ENCODE results near the gene ZBP1.

ZBP1 gene

DNA sequence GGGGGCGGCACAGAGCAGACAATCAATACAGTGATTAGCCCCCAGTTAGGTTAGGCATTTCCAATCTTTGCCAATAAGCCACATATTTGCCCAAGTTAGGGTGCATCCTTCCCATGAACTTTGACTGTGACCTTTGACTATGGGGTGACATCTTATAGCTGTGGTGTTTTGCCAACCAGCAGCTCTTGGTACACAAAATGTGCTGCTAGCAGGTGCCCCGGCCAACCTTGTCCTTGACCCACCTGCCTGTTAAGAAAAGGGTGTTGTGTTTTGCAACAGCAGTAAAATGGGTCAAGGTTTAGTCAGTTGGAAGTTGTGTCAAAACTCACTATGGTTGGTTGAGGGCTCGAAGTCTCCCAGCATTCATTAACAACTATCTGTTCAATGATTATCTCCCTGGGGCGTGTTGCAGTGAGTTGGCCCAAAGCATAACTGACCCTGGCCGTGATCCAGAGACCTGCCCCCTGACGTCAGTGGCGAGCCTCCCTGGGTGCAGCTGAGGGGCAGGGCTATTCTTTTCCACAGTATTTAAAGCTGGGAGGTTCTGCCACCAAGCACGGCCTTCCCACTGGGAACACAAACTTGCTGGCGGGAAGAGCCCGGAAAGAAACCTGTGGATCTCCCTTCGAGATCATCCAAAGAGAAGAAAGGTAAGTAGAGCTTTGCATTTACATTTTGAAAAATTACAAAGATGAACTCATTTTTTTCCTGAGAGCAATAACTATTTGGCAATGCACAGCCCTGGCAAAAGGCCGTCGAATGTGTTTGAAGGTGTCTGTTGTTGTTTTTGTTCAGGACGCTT, 59.5 kb downstream of the ZBP1 start, which contains the start of gene PCK1:
TSS of gene PCK1 (plus strand) at position 557 of the 802 bp plus-strand sequence. CDS start 302 bp downstream, outside the sequence.
- 90% methylated on average over 13 of the region's 14 CpGs for WGBS (ENCODE audit: insufficient coverage)
- ChIA-PET POLR2A (no interaction called here), CTCF (interaction anchor here (2.2 kb wide), 1 partner anchor 12 kb away, joined by 6 read pairs; no protein-coding TSS in a partner anchor)
- Histone ChIP-seq H3K9me3 (ENCODE audit: control extremely low read depth in 1 of 5, control insufficient read depth in 4 of 5, insufficient read depth in 2 of 5, low read depth in 1 of 5, low read length in 4 of 5) (peaks cover 0 to 2% (median 0%) of the 10 kb centered on the region in 5 experiments), H3K4me1 (ENCODE audit: control extremely low read depth in 1 of 4, control insufficient read depth in 4 of 4, insufficient read depth in 4 of 4, low read length in 3 of 4) (no peaks in the 10 kb centered on the region), H3K4me3 (ENCODE audit: control insufficient read depth in 1 of 7, extremely low read depth in 1 of 7, insufficient read depth in 4 of 7, low read depth in 2 of 7, low read length in 6 of 7) (no peak within 1 kb of the TSS), H3K27ac (ENCODE audit: insufficient read depth in 1 of 2, low read depth in 1 of 2, low read length in 2 of 2, poor library complexity in 1 of 2, severe bottlenecking in 2 of 2) (no peak within 1 kb of the TSS), H3K36me3 (ENCODE audit: control insufficient read depth in 4 of 4, insufficient read depth in 4 of 4, low read length in 3 of 4) (no peaks in the 10 kb centered on the region), H3K27me3 (replicated peaks in 2 of 5; ENCODE audit: control insufficient read depth in 4 of 5, insufficient read depth in 5 of 5, low read length in 4 of 5) (peaks cover 0 to 50% (median 7%) of the 10 kb centered on the region in 5 experiments)
- no peak for DNase-seq

GRCh38 chr20:57559658-57560553, 60.3 kb downstream of the ZBP1 start:
- Histone ChIP-seq H3K36me3 (ENCODE audit: control insufficient read depth in 4 of 4, insufficient read depth in 4 of 4, low read length in 3 of 4) (no peaks in the 10 kb centered on the region), H3K4me1 (ENCODE audit: control extremely low read depth in 1 of 4, control insufficient read depth in 4 of 4, insufficient read depth in 4 of 4, low read length in 3 of 4) (no peaks in the 10 kb centered on the region), H3K9me3 (ENCODE audit: control extremely low read depth in 1 of 5, control insufficient read depth in 4 of 5, insufficient read depth in 2 of 5, low read depth in 1 of 5, low read length in 4 of 5) (peaks cover 0 to 2% (median 0%) of the 10 kb centered on the region in 5 experiments), H3K27ac (ENCODE audit: insufficient read depth in 1 of 2, low read depth in 1 of 2, low read length in 2 of 2, poor library complexity in 1 of 2, severe bottlenecking in 2 of 2) (no peak overlapping the region), H3K4me3 (ENCODE audit: control insufficient read depth in 1 of 7, extremely low read depth in 1 of 7, insufficient read depth in 4 of 7, low read depth in 2 of 7, low read length in 6 of 7) (no peak overlapping the region), H3K27me3 (replicated peaks in 2 of 5; ENCODE audit: control insufficient read depth in 4 of 5, insufficient read depth in 5 of 5, low read length in 4 of 5) (peaks cover 0 to 49% (median 4%) of the 10 kb centered on the region in 5 experiments)
- ChIA-PET POLR2A (interaction anchor here (0.6 kb wide), 1 partner anchor 28 kb away, joined by 3 read pairs; no protein-coding TSS in a partner anchor), CTCF (no interaction called here)
- DNase-seq: no peak
- 88% methylated on average over 7 of the region's 8 CpGs for WGBS (ENCODE audit: insufficient coverage)

DNA sequence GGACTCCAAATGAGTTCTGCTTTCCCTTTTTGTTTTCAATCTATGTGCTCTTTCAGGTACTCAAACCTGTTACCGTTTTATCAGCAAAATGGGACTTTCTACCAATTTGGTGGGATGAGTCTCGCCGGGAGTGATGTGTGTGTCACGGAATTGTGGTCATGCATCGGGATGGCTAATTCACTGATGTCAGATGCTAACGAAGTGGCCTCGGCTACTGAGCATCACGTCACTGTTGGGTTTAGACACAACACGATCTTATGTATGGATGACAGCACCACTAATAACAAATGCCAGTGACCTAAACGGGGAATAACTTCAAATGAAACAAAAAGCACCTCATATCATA, 61.0 kb downstream of the ZBP1 start:
- peaks cover 0 to 52% (median 9%) of the 10 kb centered on the region in 5 experiments for H3K27me3 ChIP-seq (replicated peaks in 2 of 5; ENCODE audit: control insufficient read depth in 4 of 5, insufficient read depth in 5 of 5, low read length in 4 of 5)
- no peak for DNase-seq
- POLR2A ChIA-PET: interaction anchor here (0.6 kb wide), 1 partner anchor 27 kb away, joined by 3 read pairs; no protein-coding TSS in a partner anchor
- no peak overlapping the region for H3K27ac ChIP-seq (ENCODE audit: insufficient read depth in 1 of 2, low read depth in 1 of 2, low read length in 2 of 2, poor library complexity in 1 of 2, severe bottlenecking in 2 of 2)
- H3K4me1 ChIP-seq (ENCODE audit: control extremely low read depth in 1 of 4, control insufficient read depth in 4 of 4, insufficient read depth in 4 of 4, low read length in 3 of 4): no peaks in the 10 kb centered on the region
- H3K9me3 ChIP-seq (ENCODE audit: control extremely low read depth in 1 of 5, control insufficient read depth in 4 of 5, insufficient read depth in 2 of 5, low read depth in 1 of 5, low read length in 4 of 5): peaks cover 0 to 1% (median 0%) of the 10 kb centered on the region in 5 experiments
- WGBS (ENCODE audit: insufficient coverage): 97% methylated on average over 9 of the region's 10 CpGs
- no peak overlapping the region for H3K4me3 ChIP-seq (ENCODE audit: control insufficient read depth in 1 of 7, extremely low read depth in 1 of 7, insufficient read depth in 4 of 7, low read depth in 2 of 7, low read length in 6 of 7)
- CTCF ChIA-PET: no interaction called here
- no peaks in the 10 kb centered on the region for H3K36me3 ChIP-seq (ENCODE audit: control insufficient read depth in 4 of 4, insufficient read depth in 4 of 4, low read length in 3 of 4)

DNA sequence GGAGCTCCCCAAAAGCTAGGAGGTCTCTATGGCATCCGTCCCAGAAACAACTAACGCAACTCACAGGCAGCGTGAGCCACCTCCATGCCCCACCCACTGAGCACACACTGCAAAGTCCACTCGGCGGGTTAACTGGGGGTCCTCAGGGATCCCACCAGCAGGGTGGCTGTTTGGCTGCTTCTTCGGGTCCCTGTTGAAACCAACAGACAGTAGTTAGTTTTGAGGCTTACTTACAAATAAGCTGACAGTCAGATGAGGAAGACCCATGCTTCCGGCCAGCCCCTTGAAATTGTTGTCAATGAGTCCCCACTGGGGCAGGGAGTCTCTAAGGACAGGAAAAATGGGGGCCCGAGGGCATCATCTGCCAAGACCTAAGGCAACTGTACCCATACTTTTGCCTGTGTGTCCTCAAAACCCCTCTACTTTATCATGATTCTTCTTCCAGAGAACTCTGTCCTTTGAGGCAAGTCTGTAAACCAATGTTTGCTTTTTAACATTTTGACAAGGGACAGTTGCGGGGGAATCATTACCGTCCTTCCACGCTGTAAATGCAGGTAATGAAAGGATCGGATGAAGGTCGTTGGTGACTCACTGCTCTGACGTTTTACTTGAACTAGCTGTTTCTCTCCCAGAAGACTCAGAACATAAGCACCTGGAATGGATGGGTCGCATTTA, 61.5 kb downstream of the ZBP1 start:
- no peak overlapping the region for H3K27ac ChIP-seq (ENCODE audit: insufficient read depth in 1 of 2, low read depth in 1 of 2, low read length in 2 of 2, poor library complexity in 1 of 2, severe bottlenecking in 2 of 2)
- ChIA-PET CTCF (no interaction called here), POLR2A (interaction anchor here (0.6 kb wide), 1 partner anchor 27 kb away, joined by 3 read pairs; no protein-coding TSS in a partner anchor)
- 88% methylated on average over 15 of the region's 15 CpGs for WGBS (ENCODE audit: insufficient coverage)
- peaks cover 0 to 53% (median 12%) of the 10 kb centered on the region in 5 experiments for H3K27me3 ChIP-seq (replicated peaks in 2 of 5; ENCODE audit: control insufficient read depth in 4 of 5, insufficient read depth in 5 of 5, low read length in 4 of 5)
- no peaks in the 10 kb centered on the region for H3K9me3 ChIP-seq (ENCODE audit: control extremely low read depth in 1 of 5, control insufficient read depth in 4 of 5, insufficient read depth in 2 of 5, low read depth in 1 of 5, low read length in 4 of 5)
- H3K4me3 ChIP-seq (ENCODE audit: control insufficient read depth in 1 of 7, extremely low read depth in 1 of 7, insufficient read depth in 4 of 7, low read depth in 2 of 7, low read length in 6 of 7): no peak overlapping the region
- no peak for DNase-seq
- no peaks in the 10 kb centered on the region for H3K4me1 ChIP-seq (ENCODE audit: control extremely low read depth in 1 of 4, control insufficient read depth in 4 of 4, insufficient read depth in 4 of 4, low read length in 3 of 4)
- H3K36me3 ChIP-seq (ENCODE audit: control insufficient read depth in 4 of 4, insufficient read depth in 4 of 4, low read length in 3 of 4): no peaks in the 10 kb centered on the region

GRCh38 chr20:57557926-57558613, 62.2 kb downstream of the ZBP1 start:
- H3K36me3 ChIP-seq (ENCODE audit: control insufficient read depth in 4 of 4, insufficient read depth in 4 of 4, low read length in 3 of 4): no peaks in the 10 kb centered on the region
- H3K27me3 ChIP-seq (replicated peaks in 2 of 5; ENCODE audit: control insufficient read depth in 4 of 5, insufficient read depth in 5 of 5, low read length in 4 of 5): peaks cover 0 to 53% (median 12%) of the 10 kb centered on the region in 5 experiments
- CTCF ChIA-PET: no interaction called here
- POLR2A ChIA-PET: no interaction called here
- H3K9me3 ChIP-seq (ENCODE audit: control extremely low read depth in 1 of 5, control insufficient read depth in 4 of 5, insufficient read depth in 2 of 5, low read depth in 1 of 5, low read length in 4 of 5): no peaks in the 10 kb centered on the region
- no peak for DNase-seq
- no peaks in the 10 kb centered on the region for H3K4me1 ChIP-seq (ENCODE audit: control extremely low read depth in 1 of 4, control insufficient read depth in 4 of 4, insufficient read depth in 4 of 4, low read length in 3 of 4)
- WGBS (ENCODE audit: insufficient coverage): 84% methylated on average over 9 of the region's 9 CpGs
- H3K27ac ChIP-seq (ENCODE audit: insufficient read depth in 1 of 2, low read depth in 1 of 2, low read length in 2 of 2, poor library complexity in 1 of 2, severe bottlenecking in 2 of 2): no peak overlapping the region
- no peak overlapping the region for H3K4me3 ChIP-seq (ENCODE audit: control insufficient read depth in 1 of 7, extremely low read depth in 1 of 7, insufficient read depth in 4 of 7, low read depth in 2 of 7, low read length in 6 of 7)

DNA sequence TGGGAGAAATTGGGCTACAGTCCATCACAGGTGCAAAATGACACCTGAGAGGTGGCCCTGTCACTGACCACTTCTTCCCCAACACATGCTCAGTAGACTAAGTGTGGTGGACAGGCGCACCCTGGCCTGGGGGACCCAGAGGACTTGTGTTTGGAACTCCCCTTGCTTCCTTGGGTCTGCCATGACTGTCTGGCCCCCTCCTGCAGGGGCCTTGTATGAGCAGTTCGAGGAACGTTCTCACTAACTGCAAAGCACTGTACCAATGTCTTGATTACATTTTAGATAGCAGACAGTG, 63.3 kb downstream of the ZBP1 start:
- WGBS (ENCODE audit: insufficient coverage): 100% methylated on average over 3 of the region's 3 CpGs
- CTCF ChIA-PET: no interaction called here
- no peaks in the 10 kb centered on the region for H3K4me1 ChIP-seq (ENCODE audit: control extremely low read depth in 1 of 4, control insufficient read depth in 4 of 4, insufficient read depth in 4 of 4, low read length in 3 of 4)

More for the DNA sequence above, 63.3 kb downstream of the ZBP1 start:
- POLR2A ChIA-PET: no interaction called here
- no peaks in the 10 kb centered on the region for H3K9me3 ChIP-seq (ENCODE audit: control extremely low read depth in 1 of 5, control insufficient read depth in 4 of 5, insufficient read depth in 2 of 5, low read depth in 1 of 5, low read length in 4 of 5)
- H3K36me3 ChIP-seq (ENCODE audit: control insufficient read depth in 4 of 4, insufficient read depth in 4 of 4, low read length in 3 of 4): no peaks in the 10 kb centered on the region
- peaks cover 0 to 51% (median 12%) of the 10 kb centered on the region in 5 experiments for H3K27me3 ChIP-seq (replicated peaks in 2 of 5; ENCODE audit: control insufficient read depth in 4 of 5, insufficient read depth in 5 of 5, low read length in 4 of 5)
- H3K4me3 ChIP-seq (ENCODE audit: control insufficient read depth in 1 of 7, extremely low read depth in 1 of 7, insufficient read depth in 4 of 7, low read depth in 2 of 7, low read length in 6 of 7): no peak overlapping the region
- H3K27ac ChIP-seq (ENCODE audit: insufficient read depth in 1 of 2, low read depth in 1 of 2, low read length in 2 of 2, poor library complexity in 1 of 2, severe bottlenecking in 2 of 2): no peak overlapping the region
- no peak for DNase-seq

Data from common myeloid progenitor, CD34-positive (primary cell).